ENCODE data around the gene RYR1. TPM values are rescaled to one million over a fixed set of nuclear protein-coding genes. Genes with fewer than 3 reads are reported as not detected.

RYR1 gene
- 1 to 10 TPM in 1 of 3 donors, under 1 TPM in 2; 0.56 to 6.2 (median 0.79) TPM for polyA plus RNA-seq

DNA sequence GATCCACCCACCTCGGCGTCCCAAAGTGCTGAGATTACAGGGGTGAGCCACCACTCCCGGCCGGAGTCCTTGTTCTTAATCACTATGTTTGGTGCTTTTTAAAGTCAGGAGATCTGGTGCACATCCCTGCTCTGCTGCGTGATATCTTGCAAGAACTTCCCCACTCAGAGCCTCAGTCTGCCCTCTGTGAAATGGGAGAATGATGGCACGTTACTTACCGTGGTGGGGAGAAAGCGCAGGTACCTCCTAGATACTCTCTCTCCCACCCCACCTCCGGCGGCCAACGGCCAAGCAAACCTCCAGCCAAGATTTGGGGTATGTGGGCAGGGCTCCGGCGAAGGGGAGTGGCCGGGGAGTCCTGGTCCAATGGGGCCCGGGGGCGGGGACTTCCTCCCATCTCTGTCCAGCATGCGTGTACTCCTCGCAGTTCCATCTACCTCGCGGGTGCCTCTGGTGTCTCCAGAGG, at the start of gene RYR1:
RYR1 (plus strand) TSS at position 424 of the 466 bp plus-strand sequence. CDS start 139 bp downstream, outside the sequence.
- H3K27ac ChIP-seq (ENCODE audit: low read depth, low read length): no peak within 1 kb of the TSS
- 13 to 15% (median 15%) methylated on average over 19 to 20 of the region's 20 CpGs for WGBS, 3 donors

- no peak overlapping the region for H3K27ac ChIP-seq (ENCODE audit: low read depth, low read length)
- 94 to 100% (median 98%) methylated on average over 2 of the region's 2 CpGs for WGBS, 3 donors
Observed at GRCh38 chr19:38383743-38384142, 49.7 kb upstream of the RYR1 start.

DNA sequence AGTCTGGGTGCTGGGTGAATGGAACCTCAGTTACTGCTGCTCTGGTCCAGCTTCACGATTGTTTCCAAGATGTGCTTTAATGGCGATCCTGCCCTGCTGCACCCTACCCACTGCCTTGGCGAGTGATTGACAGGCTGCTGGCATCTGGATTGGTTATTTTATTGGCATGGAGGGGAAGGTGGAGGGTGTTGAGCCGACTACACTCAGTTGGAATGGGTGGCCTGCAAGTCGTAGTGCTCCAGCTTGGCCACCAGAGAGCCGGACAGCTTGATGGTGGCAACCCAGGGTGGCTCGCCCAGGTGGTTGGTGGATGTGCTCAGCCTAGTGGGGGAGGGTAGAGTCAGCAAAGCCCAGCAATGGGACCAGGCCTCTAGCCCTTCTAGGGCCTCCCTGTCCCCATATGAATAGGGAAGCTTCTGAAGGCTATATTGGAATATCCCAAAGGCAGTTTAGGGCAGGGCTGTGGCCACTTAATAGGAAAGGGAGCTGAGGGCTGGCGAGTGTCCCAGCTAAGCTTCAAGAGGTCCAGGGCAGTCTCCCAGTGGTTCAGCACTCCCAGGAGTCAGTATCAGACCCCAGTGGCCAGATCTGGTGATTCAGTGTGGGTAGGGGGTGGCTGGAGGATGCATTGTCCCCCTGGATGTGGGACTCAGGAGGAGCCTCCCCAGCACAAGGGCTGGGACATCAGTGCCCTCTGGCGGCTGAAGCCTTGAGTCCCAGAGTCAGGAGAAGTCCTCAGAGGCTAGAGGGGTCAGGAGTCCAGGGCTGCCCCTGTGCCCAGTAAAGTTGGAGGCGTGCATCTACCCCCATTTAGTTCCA, 49.1 kb upstream of the RYR1 start:
- H3K27ac ChIP-seq (ENCODE audit: low read depth, low read length): no peak overlapping the region
- 82 to 94% (median 86%) methylated on average over 10 of the region's 10 CpGs for WGBS, 3 donors

- no peak overlapping the region for H3K27ac ChIP-seq (ENCODE audit: low read depth, low read length)
- 79 to 85% (median 82%) methylated on average over 34 to 40 of the region's 40 CpGs for WGBS, 3 donors
Observed at GRCh38 chr19:38385057-38385803, 48.3 kb upstream of the RYR1 start.

- WGBS, 3 donors: 45 to 75% (median 63%) methylated on average over 39 to 40 of the region's 40 CpGs
- no peak overlapping the region for H3K27ac ChIP-seq (ENCODE audit: low read depth, low read length)
Observed at GRCh38 chr19:38385804-38386257, 47.7 kb upstream of the RYR1 start.

GRCh38 chr19:38386300-38386970, 47.1 kb upstream of the RYR1 start:
- WGBS, 3 donors: 46 to 57% (median 48%) methylated on average over 51 to 61 of the region's 61 CpGs
- H3K27ac ChIP-seq (ENCODE audit: low read depth, low read length): no peak overlapping the region

GRCh38 chr19:38386971-38387549, 46.4 kb upstream of the RYR1 start:
- WGBS, 3 donors: 5 to 6% (median 5%) methylated on average over 31 to 36 of the region's 36 CpGs
- H3K27ac ChIP-seq (ENCODE audit: low read depth, low read length): no peak overlapping the region

DNA sequence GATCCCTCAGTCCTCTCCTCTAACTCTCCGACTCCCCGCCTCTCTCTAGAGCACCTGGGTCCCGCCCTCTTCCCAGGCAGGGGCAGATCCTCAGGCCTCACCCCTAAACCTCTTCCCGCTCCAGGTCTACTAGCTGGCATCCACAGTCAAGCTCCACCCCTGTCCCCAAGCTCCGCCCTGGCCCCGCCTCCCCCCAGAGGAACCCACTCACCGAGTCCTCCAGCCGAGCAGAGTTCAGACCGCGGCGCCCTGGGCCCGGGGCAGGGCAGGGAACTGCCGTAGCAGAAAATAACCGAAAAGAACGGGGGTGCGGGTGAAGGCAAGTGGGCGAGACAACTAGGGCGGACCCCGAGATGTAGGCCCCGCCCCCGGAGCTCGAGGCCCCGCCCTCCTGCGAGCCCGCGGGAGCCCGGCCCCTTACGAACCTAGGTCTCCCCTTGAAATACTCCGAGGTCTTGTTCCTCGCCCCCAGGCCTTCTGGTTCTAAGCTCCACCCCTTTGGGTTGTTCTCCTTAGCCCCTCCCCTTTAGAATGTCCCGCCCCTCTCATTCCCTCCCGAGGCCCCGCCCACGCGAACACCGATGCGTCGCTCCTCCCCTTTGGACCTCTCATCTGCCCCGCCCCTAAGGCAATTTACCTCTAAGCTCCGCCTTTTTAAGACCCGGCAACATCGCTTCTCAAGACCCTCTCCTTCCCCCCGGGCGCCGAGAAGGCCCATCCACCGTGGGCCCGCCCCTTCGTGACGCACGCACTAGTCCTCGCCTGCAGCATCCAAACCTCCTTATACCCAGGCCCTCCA, 45.7 kb upstream of the RYR1 start, which contains the start of gene GGN:
GGN (minus strand) TSS at position 485 of the 799 bp plus-strand sequence. CDS start 773 bp downstream, outside the sequence.
- H3K27ac ChIP-seq (ENCODE audit: low read depth, low read length): no peak within 1 kb of the TSS
- WGBS, 3 donors: 1 to 3% (median 1%) methylated on average over 41 to 51 of the region's 51 CpGs

GRCh38 chr19:38388349-38389100, 45.0 kb upstream of the RYR1 start, which contains the start of gene SPRED3:
SPRED3 (plus strand) TSS chr19:38388697; CDS start chr19:38390303, 1,606 bp downstream.
- no peak within 1 kb of the TSS for H3K27ac ChIP-seq (ENCODE audit: low read depth, low read length)
- 0 to 1% (median 1%) methylated on average over 15 to 41 of the region's 46 CpGs for WGBS, 3 donors

GRCh38 chr19:38389101-38389925, 44.2 kb upstream of the RYR1 start:
- no peak overlapping the region for H3K27ac ChIP-seq (ENCODE audit: low read depth, low read length)
- 5 to 7% (median 6%) methylated on average over 27 to 28 of the region's 28 CpGs for WGBS, 3 donors

GRCh38 chr19:38389957-38390924, 43.2 kb upstream of the RYR1 start:
- WGBS, 3 donors: 37 to 47% (median 46%) methylated on average over 19 to 22 of the region's 22 CpGs

DNA sequence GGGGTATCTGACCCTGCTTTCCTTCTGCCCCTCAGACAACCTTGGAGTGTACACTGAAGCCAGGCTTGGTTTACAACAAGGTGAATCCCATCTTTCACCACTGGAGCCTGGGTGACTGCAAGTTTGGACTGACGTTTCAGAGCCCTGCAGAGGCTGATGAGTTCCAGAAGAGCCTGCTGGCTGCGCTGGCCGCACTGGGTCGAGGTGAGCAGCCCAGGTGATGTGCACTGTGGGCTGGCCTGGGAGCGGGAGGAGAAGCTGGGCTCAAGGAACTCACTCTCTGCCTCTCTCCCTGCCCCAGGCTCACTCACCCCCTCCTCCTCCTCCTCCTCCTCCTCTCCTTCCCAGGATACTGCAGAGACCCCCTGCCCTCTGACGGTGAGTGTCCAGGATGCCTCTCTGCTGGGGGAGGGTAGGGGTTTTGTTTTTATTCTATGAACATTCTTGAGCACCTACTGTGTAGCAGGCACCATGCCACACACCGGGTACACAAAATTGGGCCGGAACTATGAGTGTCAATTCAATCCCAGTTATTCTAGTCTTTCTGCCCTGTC, 41.5 kb upstream of the RYR1 start:
- 55 to 68% (median 60%) methylated on average over 8 of the region's 8 CpGs for WGBS, 3 donors

More at GRCh38 chr19:38389957-38390924, 43.2 kb upstream of the RYR1 start:
- H3K27ac ChIP-seq (ENCODE audit: low read depth, low read length): no peak overlapping the region

DNA sequence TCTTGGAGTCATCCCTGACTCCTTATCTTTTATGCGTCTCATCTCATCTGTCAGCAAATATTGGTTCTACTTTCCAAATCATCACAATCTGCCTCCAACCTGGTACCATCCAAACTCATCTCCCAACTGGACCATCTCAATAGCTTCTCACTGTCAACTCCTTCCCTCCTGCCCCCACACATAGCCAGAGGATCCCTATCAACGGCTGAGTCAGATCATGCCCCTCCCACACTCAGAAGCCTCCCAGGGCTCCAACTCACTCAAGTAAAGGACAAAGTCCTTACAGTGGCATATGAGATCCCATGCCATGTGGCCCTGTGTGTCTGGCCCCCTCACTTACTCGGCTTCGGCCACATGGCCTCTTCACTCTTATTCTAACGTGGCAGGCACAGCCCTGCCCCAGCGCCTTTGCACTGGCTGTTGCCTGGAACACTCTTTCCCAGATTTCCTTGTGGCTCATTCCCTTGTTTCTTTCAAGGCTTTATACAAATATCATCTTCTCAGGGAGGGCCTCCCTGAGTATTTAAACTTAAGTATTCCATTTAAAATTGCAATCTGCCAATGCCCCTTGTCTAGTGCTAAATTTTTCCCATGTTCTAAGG, 40.7 kb upstream of the RYR1 start:
- WGBS, 3 donors: 65 to 78% (median 72%) methylated on average over 6 of the region's 6 CpGs
- no peak overlapping the region for H3K27ac ChIP-seq (ENCODE audit: low read depth, low read length)

More for the DNA sequence above, 41.5 kb upstream of the RYR1 start:
- H3K27ac ChIP-seq (ENCODE audit: low read depth, low read length): no peak overlapping the region

DNA sequence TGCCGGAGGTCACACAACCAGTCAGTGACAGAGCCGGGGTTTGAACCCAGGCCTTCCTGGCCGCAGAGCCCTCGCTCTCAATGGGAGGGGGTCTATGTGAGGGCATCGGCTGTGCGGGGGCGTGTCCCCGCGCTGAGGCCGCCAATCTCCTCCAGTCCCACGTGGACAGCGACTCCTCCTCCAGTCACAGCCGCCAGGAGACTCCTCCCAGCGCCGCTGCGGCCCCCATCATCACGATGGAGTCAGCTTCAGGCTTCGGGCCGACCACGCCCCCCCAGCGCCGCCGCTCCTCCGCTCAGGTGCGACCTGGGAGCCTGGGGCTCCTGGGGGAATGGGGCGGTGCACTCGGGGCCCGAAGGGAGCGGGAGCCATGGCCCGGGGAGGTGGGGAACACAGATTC, 39.0 kb upstream of the RYR1 start:
- H3K27ac ChIP-seq (ENCODE audit: low read depth, low read length): no peak overlapping the region
- WGBS, 3 donors: 7 to 9% (median 7%) methylated on average over 30 of the region's 30 CpGs
